ENCODE results near the gene CAMK1G. TPM values are rescaled to one million over a fixed set of nuclear protein-coding genes. Genes with fewer than 3 reads are reported as not detected.

CAMK1G gene
- total RNA-seq, 1 experiment from 2014 or later: not detected

DNA sequence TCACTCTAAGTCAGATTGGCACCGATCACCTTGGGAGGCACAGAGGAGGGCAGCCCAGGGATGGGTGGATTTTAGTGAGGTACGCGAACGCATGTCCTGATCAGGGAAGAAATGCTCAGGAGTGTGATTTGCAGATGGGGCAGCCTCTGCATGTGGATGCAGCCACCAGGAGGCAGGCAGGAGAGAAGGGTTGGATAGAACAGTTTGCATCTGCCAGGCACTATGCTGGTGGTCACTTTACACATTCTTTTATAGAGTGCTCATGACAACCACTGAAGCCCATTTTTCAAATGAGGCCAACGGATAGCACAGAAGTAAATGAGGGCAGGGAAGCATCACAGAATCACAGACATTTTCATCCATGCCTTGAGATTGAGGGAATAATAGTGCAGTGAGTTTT is 63.0 kb downstream of the CAMK1G start:
- ATAC-seq (no peak), DNase-seq (ENCODE audit: low read depth, low spot score) (no peak)
- H3K4me1 ChIP-seq (ENCODE audit: control insufficient read depth in 1 of 2, insufficient read depth in 2 of 2, low read length in 2 of 2): peaks cover 33 to 43% of the 10 kb centered on the region in 2 experiments
- no peak overlapping the region for H3K4me3 ChIP-seq (replicated peaks in 1 of 2; ENCODE audit: low read depth in 1 of 2, low read length in 2 of 2)
- no peaks in the 10 kb centered on the region for H4K20me1 ChIP-seq (ENCODE audit: insufficient read depth)
- no peaks in the 10 kb centered on the region for H3K9me3 ChIP-seq (ENCODE audit: control insufficient read depth in 1 of 2, insufficient read depth in 1 of 2, low read depth in 1 of 2, low read length in 2 of 2)
- no peak overlapping the region for H3K27ac ChIP-seq (ENCODE audit: low read depth, low read length)
- no peaks in the 10 kb centered on the region for H3K27me3 ChIP-seq (ENCODE audit: insufficient read depth, low read length)
- intact Hi-C loops (cut with micrococcal nuclease): no loop called here
- no TSS peak for BruUV-seq (replicated peaks)
- H3K4me2 ChIP-seq (ENCODE audit: low read length): no peak overlapping the region
- CTCF ChIA-PET: no interaction called here
- H3K79me2 ChIP-seq (ENCODE audit: insufficient read depth, low read length): 0 out of 2 replicates have a peak, but pooled peaks cover 7% of the 10 kb centered on the region
- RAD21 ChIA-PET (ENCODE audit: low non-redundant PET in 1 of 2, low total read pairs in 2 of 2, uncharacterized antibody in 2 of 2, unreplicated experiment in 2 of 2): no interaction called here
- TF ChIP-seq ELF1 (IDR thresholded peaks at IDR 0.05; ENCODE audit: borderline replicate concordance, low read depth): no peak
- peak in 2 of 3 experiments; percentile 31 to 36; a peak in 4 of 6 replicates for TF ChIP-seq CTCF (IDR thresholded peaks at IDR 0.05 in 2 of 3, conservative IDR thresholded peaks at IDR 0.05 in 1 of 3; ENCODE audit: borderline replicate concordance in 1 of 3, insufficient read depth in 1 of 3, low read depth in 2 of 3, low read length in 2 of 3)
- no peak for TF ChIP-seq SP1 (IDR thresholded peaks at IDR 0.05; ENCODE audit: low read depth)
- H3K36me3 ChIP-seq (ENCODE audit: control insufficient read depth in 1 of 2, insufficient read depth in 2 of 2, low read length in 2 of 2): peaks cover 0 to 7% of the 10 kb centered on the region in 2 experiments; a peak in 1 of 4 replicates
- H3K9me2 ChIP-seq (ENCODE audit: insufficient read depth): no peaks in the 10 kb centered on the region
- H3K9ac ChIP-seq (ENCODE audit: low read length): no peak overlapping the region
- POLR2A ChIA-PET: no interaction called here
- H2AFZ ChIP-seq (ENCODE audit: low read depth, low read length, poor library complexity, severe bottlenecking): no peak overlapping the region

DNA sequence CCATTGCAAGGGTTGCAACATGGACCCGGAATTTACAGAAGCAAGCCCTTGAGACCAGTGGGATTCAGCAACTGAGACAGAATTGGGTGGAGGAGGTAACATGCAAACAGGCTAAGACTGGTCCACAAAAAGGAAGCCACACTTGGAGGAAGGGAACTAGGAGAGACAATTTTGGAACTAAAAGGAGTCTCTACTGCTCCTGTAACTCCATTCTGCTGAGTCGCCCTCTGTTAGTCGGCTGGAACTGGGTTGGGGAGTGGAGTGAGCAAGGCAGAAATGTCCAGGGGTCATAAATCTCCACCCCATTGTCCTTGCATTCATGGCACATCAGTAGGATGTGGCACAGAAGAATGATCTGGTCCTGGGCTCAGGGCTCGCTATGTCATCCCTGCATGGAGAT is 63.6 kb downstream of the CAMK1G start:
- no peak for TF ChIP-seq FOSL1 (IDR thresholded peaks at IDR 0.05; ENCODE audit: low read depth)
- no peak for TF ChIP-seq SIN3A (IDR thresholded peaks at IDR 0.05; ENCODE audit: low read depth)
- no peak for TF ChIP-seq ATF3 (IDR thresholded peaks at IDR 0.05)
- TF ChIP-seq SRF (IDR thresholded peaks at IDR 0.05; ENCODE audit: low read depth): no peak
- TF ChIP-seq YY1 (IDR thresholded peaks at IDR 0.05; ENCODE audit: extremely low read depth, insufficient replicate concordance, low read depth, low read length): no peak
- TF ChIP-seq TCF7L2 (IDR thresholded peaks at IDR 0.05; ENCODE audit: borderline replicate concordance, extremely low read depth, insufficient read depth, insufficient read length): no peak
- TF ChIP-seq EZH2phosphoT487 (IDR thresholded peaks at IDR 0.05; ENCODE audit: borderline replicate concordance): no peak
- no peak for TF ChIP-seq ELF1 (IDR thresholded peaks at IDR 0.05; ENCODE audit: borderline replicate concordance, low read depth)
- no peak for TF ChIP-seq CEBPB (IDR thresholded peaks at IDR 0.05; ENCODE audit: low read depth)
- no peak for TF ChIP-seq POLR2A (IDR thresholded peaks at IDR 0.05; ENCODE audit: borderline replicate concordance, extremely low read depth, insufficient read depth, insufficient read length)
- no peak for TF ChIP-seq CTCF (IDR thresholded peaks at IDR 0.05 in 2 of 3, conservative IDR thresholded peaks at IDR 0.05 in 1 of 3; ENCODE audit: borderline replicate concordance in 1 of 3, insufficient read depth in 1 of 3, low read depth in 2 of 3, low read length in 2 of 3)
- H3K4me2 ChIP-seq (ENCODE audit: low read length): no peak overlapping the region; the same call in 1 of the 2 replicates
- RAD21 ChIA-PET (ENCODE audit: low non-redundant PET in 1 of 2, low total read pairs in 2 of 2, uncharacterized antibody in 2 of 2, unreplicated experiment in 2 of 2): no interaction called here
- H3K9me3 ChIP-seq (ENCODE audit: control insufficient read depth in 1 of 2, insufficient read depth in 1 of 2, low read depth in 1 of 2, low read length in 2 of 2): no peaks in the 10 kb centered on the region
- BruUV-seq (replicated peaks): no TSS peak
- H2AFZ ChIP-seq (ENCODE audit: low read depth, low read length, poor library complexity, severe bottlenecking): no peak overlapping the region
- DNase-seq (ENCODE audit: low read depth, low spot score) (no peak), ATAC-seq (no peak)
- no peak overlapping the region for H3K27ac ChIP-seq (ENCODE audit: low read depth, low read length)
- CTCF ChIA-PET: no interaction called here
- H3K79me2 ChIP-seq (ENCODE audit: insufficient read depth, low read length): 0 out of 2 replicates have a peak, but pooled peaks cover 6% of the 10 kb centered on the region
- H3K27me3 ChIP-seq (ENCODE audit: insufficient read depth, low read length): no peaks in the 10 kb centered on the region
- no peak overlapping the region for H3K4me3 ChIP-seq (replicated peaks in 1 of 2; ENCODE audit: low read depth in 1 of 2, low read length in 2 of 2)
- H3K9ac ChIP-seq (ENCODE audit: low read length): no peak overlapping the region
- H3K4me1 ChIP-seq (ENCODE audit: control insufficient read depth in 1 of 2, insufficient read depth in 2 of 2, low read length in 2 of 2): peaks cover 37 to 49% of the 10 kb centered on the region in 2 experiments
- POLR2A ChIA-PET: no interaction called here
- intact Hi-C loops (cut with micrococcal nuclease): no loop called here
- H3K36me3 ChIP-seq (ENCODE audit: control insufficient read depth in 1 of 2, insufficient read depth in 2 of 2, low read length in 2 of 2): peaks cover 0 to 7% of the 10 kb centered on the region in 2 experiments; a peak in 1 of 4 replicates
- no peaks in the 10 kb centered on the region for H4K20me1 ChIP-seq (ENCODE audit: insufficient read depth)
- no peaks in the 10 kb centered on the region for H3K9me2 ChIP-seq (ENCODE audit: insufficient read depth)
